ENCODE data around the gene MEN1. TPM values are rescaled to one million over a fixed set of nuclear protein-coding genes. Genes with fewer than 3 reads are reported as not detected.
A peak's percentile ranks its signal among the peaks of the same experiment; 100 is the strongest.

MEN1 gene
- total and polyA plus RNA-seq, 9 of the 15 experiments (the other 6 are each of a cell fraction or from before 2014, with no cell fraction given), result 3.4 to 57.2 (median 19.3) TPM

- no peak overlapping the region for H3K9ac ChIP-seq (ENCODE audit: insufficient read depth in 1 of 2, low read depth in 2 of 2, low read length in 2 of 2)
- in situ Hi-C loops (cut with MboI) (no loop called here), intact Hi-C loops (cut with micrococcal nuclease) (no loop called here)
- ATAC-seq, result no peak
- WGBS (ENCODE audit: insufficient coverage, low coverage, missing lambda C conversion rate), result 92% methylated on average over 3 of the region's 3 CpGs
- peaks cover 5 to 8% of the 10 kb centered on the region in 2 experiments; a peak in 3 of 5 replicates for H3K4me1 ChIP-seq (replicated peaks in 1 of 2; ENCODE audit: control insufficient read depth in 2 of 2, insufficient read depth in 2 of 2, low read length in 2 of 2)
- peaks cover 99% of the 10 kb centered on the region for H3K36me3 ChIP-seq (ENCODE audit: control insufficient read depth, insufficient read depth, low read length)
- no peak for TF ChIP-seq RBM15 (IDR thresholded peaks at IDR 0.05; ENCODE audit: insufficient read depth, low read length)
- TF ChIP-seq XRCC3 (IDR thresholded peaks at IDR 0.05), result no peak
- no peak for TF ChIP-seq FOXA3 (CRISPR knock-in tag; conservative IDR thresholded peaks at IDR 0.05 in 1 of 2, IDR thresholded peaks at IDR 0.05 in 1 of 2)
- TF ChIP-seq RBFOX2 (IDR thresholded peaks at IDR 0.05; ENCODE audit: low read depth, low read length), result 0 out of 2 replicates have a peak, but pooled peaks have one; percentile 8
- TF ChIP-seq ZNF699 (CRISPR knock-in tag; IDR thresholded peaks at IDR 0.05; ENCODE audit: insufficient replicate concordance), result no peak
- no peak for TF ChIP-seq SIN3A (IDR thresholded peaks at IDR 0.05; ENCODE audit: borderline replicate concordance in 2 of 2, control insufficient read depth in 1 of 2, low read depth in 2 of 2, low read length in 2 of 2)
- TF ChIP-seq, protein P1, sequence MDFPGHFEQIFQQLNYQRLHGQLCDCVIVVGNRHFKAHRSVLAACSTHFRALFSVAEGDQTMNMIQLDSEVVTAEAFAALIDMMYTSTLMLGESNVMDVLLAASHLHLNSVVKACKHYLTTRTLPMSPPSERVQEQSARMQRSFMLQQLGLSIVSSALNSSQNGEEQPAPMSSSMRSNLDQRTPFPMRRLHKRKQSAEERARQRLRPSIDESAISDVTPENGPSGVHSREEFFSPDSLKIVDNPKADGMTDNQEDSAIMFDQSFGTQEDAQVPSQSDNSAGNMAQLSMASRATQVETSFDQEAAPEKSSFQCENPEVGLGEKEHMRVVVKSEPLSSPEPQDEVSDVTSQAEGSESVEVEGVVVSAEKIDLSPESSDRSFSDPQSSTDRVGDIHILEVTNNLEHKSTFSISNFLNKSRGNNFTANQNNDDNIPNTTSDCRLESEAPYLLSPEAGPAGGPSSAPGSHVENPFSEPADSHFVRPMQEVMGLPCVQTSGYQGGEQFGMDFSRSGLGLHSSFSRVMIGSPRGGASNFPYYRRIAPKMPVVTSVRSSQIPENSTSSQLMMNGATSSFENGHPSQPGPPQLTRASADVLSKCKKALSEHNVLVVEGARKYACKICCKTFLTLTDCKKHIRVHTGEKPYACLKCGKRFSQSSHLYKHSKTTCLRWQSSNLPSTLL (IDR thresholded peaks at IDR 0.05), result no peak
- no peak for TF ChIP-seq ZNF24 (IDR thresholded peaks at IDR 0.05)
- ChIA-PET CTCF (ENCODE audit: low intra/inter-chr PET ratio) (no interaction called here), POLR2A (interaction anchor here (0.7 to 10.8 kb wide), 2 partner anchors 9 to 73 kb away, joined by 3 to 168 read pairs; partner anchors contain the start of gene PYGM)
- no peak for DNase-seq (ENCODE audit: extremely low read depth in 1 of 4, low spot score in 3 of 4)
- no peak overlapping the region for H3K4me3 ChIP-seq
- H3K4me2 ChIP-seq (ENCODE audit: insufficient read depth, low read length), result no peak overlapping the region
- H3K79me2 ChIP-seq (ENCODE audit: control insufficient read depth, insufficient read depth, low read length), result peaks cover 95% of the 10 kb centered on the region
- no peaks in the 10 kb centered on the region for H3K27me3 ChIP-seq (ENCODE audit: control insufficient read depth in 2 of 2, insufficient read depth in 2 of 2, low read length in 2 of 2)
- BruUV-seq (replicated peaks), result no TSS peak
- no peaks in the 10 kb centered on the region for H3K9me3 ChIP-seq (replicated peaks; ENCODE audit: control insufficient read depth, insufficient read depth, low read depth, low read length)
- no peak overlapping the region for H2AFZ ChIP-seq (ENCODE audit: low read depth, low read length)
- H3K27ac ChIP-seq (ENCODE audit: extremely low read depth, low read depth, low read length), result no peak overlapping the region
- H3K9me1 ChIP-seq (ENCODE audit: control insufficient read depth, insufficient read depth, low read length), result peaks cover 13% of the 10 kb centered on the region
- peaks cover 67% of the 10 kb centered on the region for H4K20me1 ChIP-seq (replicated peaks; ENCODE audit: control insufficient read depth, insufficient read depth, low read length)
- no peak for FAIRE-seq
Measured at GRCh38 chr11:64772303-64773018, 37.9 kb downstream of the MEN1 start.
